GM18951 (cell line): ENCODE measurements around the gene ABLIM2.

Experiments used
- POLR2A ChIP-seq: IDR thresholded peaks from 4 replicates; pipeline ENCODE4 v1.6.1; 2011; ENCODE audit warnings: mild to moderate bottlenecking; ENCODE audit not compliant: insufficient read length, insufficient read depth; ENCODE audit errors: extremely low read depth
- in situ Hi-C: fragments of 300-500 bp; cut with MboI; formaldehyde crosslinking; loops from one replicate; pipeline ENCODE4 v1.12.0; 2022; ENCODE audit warnings: low sequenced_read_pairs, mixed read lengths, inconsistent platforms; ENCODE audit not compliant: unreplicated experiment

ABLIM2 gene

DNA sequence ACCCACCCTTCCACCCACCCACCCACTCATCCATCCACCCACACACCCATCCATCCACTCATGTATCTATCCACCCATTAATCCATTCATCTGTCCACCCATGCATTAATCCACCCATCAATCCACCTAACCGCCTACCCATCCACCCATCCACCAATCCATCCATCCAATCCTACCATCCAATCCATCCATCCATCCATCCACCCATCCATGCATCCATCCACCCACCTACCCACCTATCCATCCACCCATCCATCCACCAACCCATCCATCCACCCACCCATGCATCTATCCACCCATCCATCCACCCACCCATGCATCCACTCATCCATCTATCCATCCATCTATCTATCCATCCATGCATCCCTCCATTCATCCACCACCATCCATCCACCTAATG is 184.2 kb downstream of the ABLIM2 start:
- TF ChIP-seq POLR2A, result no peak

DNA sequence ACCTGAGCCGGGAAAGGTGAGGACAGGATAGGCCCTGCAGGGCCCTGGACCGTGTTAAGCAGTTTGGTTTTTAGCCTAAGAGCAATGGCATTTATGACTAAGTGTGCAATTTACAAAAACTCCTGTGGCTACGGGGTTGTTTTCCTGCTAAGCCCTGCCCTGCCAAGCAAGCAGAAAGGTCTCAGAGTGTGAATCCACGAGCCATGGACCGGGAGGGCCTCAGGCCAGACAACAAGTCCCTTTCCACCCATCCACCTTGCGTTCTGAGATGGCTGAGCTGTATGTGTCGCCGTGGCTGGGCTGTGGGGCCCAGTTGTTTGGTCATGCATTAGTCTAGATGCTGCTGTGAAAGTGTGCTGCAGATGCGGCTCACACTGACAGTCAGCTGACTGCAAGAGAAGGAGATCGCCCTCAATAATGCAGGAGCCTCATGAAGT is 185.1 kb downstream of the ABLIM2 start:
- in situ Hi-C loops, result no loop called here
- TF ChIP-seq POLR2A, result no peak

More for the DNA sequence above, 184.2 kb downstream of the ABLIM2 start:
- in situ Hi-C loops, result no loop called here

DNA sequence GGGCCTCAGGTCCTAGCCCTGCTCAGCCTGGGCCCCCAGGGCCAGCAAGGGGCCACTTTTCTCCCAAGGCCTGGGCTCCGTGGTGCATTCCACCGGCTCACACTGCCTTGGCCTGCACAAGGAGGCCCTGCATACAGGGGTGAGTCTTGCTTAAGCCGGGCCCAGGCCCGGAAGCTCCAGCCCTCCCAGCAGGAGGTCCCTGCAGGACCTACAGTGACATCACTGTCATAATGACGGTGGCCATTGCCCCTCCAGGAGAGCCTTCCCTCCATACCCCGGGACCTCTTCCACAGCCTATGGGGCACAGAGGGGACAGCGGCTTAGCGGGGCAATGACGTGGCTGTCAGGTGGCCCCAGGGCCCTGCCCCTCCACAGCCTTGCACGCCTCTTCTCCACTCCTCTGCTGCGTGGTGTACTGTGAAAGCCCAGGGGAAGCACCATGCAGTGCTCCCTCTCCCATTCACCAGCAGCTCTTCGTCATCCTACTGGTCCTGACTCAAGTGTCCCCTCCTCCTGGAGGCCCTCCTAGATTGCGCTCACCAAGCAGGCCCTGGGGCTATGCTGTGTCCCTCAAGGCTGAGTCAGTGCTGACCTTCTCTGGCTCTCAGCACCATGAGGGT is 186.6 kb downstream of the ABLIM2 start:
- in situ Hi-C loops, result no loop called here
- TF ChIP-seq POLR2A, result no peak

DNA sequence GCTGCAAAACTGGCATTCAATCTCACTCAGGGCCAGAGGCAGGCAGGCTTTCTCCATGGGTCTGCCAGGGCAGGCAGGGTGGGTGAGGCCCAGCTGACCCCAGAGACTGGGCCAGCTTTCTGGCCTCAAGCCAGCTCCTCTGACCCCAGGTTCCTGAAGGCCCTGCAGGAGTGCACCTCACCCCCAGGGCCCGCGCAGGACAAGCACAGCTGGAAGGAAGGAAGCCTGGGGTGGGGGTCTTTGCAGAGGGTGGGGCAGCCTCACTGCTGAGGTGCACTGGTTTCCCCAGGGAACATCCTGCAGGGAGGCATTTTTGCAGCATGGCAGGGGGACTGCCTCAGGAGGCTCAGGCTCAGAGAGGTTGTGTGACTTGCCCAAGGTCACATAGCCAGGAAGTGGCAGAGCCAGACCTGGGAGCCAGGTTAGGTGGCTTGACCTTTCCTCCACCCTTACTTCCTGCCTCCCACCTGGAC is 187.4 kb downstream of the ABLIM2 start:
- TF ChIP-seq POLR2A, result no peak
- in situ Hi-C loops, result no loop called here

DNA sequence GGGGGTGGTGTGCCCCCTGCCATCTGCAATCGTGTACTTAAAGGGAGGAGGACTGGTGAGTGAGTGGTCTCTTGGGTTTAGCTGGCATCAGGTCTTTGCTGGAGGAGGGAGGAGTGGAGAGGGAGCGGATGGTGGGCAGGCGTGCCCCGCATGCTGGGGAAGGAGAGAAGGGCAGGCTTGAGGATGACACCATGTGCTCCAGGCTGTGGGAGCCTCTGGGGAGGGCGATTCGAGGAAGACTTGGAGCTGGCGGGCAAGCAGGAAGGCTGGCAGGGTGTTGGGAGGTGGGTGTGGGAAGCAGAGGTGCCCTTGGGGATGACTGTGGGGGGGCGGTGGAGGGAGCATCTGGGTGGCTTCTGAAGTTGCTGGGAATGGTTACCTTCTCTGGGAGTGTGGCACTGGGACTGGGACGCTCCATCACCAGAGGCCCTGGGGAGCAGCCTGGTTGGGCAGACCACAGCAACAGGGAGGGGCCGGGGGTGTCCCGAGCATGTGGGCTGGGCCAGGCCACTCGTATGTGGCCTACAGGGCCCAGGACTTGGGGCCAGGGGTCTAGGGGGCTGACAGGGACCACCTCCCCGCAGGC is 188.2 kb downstream of the ABLIM2 start:
- in situ Hi-C loops, result no loop called here
- no peak for TF ChIP-seq POLR2A

DNA sequence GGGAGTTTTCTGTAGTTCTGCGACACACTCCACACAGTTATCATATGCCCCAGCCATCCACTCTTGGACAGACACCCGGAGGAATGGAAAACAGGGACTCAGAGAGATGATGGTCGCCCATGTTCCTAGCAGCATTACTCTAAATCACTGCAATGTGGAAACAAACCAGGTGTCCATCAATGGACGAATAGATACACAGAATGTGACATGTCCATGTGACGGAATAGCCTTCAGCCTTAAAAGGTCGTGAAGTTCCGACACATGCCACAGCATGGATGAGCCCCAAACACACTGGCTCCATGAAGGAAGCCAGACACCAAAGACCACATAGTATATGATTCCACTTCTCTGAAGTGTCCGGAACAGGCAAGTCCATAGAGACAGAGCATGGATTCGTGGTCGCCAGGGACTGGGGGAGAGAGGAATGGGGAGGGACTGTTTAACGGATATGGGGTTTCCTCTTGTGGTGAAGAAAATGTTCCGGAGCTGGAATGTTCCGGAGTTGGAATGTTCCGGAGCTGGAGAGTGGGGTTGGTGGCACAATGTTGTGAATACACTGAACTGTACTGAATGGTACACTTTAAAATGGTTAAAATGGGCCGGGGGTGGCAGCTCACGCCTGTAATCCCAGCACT is 190.2 kb downstream of the ABLIM2 start:
- TF ChIP-seq POLR2A, result no peak
- in situ Hi-C loops, result no loop called here

DNA sequence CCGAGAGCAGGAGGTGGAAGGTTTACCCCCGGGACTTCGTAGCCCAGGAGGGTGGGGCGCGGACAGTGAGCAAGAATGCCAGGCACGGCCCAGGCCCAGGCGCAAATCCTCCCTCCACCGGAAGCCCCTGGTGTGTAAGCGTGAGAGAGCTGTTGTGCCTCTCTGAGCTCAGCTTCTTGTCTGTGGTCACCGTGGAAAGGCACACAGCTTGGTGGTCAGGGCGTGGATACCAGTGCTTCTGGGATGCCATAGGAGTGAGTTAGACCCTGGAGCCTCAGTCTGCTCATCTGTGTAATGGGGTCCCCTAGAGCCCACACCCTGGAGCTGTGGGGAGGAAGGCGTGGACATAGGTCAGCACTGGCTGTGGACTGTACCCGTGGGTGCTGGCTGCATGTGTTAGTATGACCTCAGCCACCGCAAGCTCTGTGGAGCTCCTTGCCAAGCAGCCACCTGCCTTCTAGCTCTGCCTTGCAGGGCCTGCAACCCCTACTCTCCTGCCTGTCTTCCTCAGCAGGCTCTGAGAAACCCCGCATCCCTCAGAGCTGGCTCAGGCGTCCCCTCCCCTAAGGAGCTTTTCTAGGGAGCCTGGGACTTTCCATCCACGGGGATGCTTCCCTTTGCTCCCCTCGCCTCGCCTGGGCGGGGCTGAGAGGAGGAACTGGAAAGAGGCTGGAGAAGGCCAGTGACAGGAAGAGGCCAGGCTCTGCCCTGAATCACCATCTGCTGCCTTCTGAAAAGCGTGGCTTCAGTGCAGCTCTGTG is 190.9 kb downstream of the ABLIM2 start:
- no peak for TF ChIP-seq POLR2A
- in situ Hi-C loops, result no loop called here

DNA sequence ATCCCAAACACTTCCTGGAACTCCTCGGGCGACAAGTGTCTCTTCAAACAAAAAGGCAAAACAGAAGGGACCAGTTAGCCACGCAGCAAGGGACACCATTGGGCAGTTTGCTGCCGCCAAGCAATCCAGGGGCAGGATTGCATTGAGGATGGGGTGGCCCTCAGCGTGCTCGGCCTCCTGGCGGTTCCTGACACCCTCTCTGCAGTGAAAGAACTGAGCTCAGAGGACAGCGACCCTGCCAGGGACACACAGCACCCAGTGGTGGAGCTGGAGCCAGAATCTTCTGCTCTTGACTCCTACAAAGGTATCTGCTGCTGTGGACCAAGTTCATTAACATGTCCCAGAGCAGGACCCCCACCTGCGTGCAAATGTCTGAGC is 191.6 kb downstream of the ABLIM2 start:
- TF ChIP-seq POLR2A, result no peak
- in situ Hi-C loops, result no loop called here

DNA sequence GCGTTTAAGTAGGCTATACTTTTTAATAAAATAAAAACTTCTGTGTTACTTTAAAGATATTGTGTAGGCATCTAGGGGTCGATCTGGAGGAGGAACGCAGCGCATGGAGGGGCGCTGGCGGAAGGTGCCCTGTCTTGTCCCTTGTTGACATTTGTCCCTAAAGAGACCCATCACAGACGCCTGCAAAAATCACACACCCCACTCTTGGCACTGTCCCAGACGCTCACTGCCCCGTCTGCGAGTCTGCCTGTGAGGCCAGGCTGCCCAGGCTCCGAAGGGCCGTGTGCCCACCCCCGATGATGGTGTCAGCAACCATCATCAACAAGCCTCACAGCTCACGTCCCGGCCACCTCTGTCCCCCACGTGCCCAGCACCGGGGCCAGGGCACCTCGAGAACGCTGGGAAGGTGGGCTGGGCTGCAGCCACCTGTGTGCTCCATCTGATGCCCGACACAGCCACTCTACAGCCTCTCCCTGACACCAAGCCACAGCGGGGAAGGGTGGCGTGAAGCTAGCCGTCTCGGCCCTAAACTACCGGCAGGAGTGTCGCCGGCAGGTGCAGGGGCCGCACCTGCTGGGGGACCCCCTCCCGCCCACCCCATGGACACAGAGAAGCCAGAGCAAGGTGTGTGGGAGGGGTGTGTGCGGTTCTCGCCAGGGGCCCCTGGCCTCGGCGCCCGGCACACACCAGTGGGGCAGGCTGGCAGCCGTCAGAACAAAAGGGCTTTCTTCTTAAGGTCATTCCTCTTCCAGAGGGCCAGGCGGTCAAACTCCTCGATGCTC is 192.1 kb downstream of the ABLIM2 start:
- in situ Hi-C loops, result no loop called here
- TF ChIP-seq POLR2A, result no peak

DNA sequence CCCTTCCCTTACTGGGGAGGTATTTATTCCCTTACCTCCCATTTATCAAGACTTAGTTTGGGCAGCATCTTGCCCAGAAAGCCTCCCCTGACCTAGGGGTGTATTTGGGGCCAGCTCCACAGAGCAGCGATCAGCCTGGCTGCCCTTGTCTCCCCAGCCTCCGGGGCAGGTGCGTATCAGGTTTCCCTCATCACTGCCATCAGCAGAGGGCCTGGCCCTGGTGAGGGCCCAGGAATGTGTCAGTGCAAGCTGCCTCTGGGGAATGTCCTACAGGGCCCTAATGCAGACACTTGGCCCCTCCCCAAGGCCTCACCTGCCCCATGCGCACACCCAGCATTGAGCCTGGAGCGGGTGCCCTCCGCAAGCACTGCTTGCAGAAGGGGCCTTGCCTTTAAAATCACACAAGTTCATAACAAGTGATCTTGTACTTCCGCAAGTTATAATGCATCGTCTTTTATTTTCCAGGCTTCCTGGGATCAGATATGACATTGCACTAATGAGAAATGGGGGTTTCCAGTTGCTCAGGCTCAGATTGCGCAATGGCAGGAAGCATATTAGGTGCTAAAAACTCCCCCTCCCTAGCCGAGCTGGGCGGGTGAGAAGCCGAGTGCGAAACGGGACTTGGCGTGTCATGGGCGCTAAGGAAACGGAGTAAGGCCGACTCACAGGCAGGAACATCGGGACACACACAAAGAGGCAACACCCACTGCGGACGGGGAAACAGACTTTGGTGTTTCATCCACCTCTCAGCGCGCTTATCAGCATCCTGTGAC is 193.5 kb downstream of the ABLIM2 start:
- TF ChIP-seq POLR2A, result no peak
- in situ Hi-C loops, result no loop called here

DNA sequence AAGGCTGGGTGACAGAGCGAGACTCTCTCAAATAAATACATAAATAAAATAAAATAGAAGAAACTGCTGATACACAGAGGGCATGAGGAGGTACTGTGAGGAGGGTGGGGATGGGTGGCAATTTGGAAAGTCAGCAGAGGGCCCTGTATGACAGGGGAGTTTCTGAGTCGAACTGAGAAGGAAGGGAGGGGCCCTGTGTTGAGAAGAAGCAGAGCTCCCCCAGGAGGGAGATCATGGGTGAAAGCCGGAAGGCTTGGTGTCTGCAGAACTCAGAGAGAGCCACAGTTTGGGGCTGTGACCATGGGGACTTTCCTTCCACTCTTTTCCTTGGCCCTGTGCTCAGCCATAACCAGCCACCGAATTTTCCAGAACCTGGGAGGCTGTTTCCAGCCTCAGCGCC is 194.2 kb downstream of the ABLIM2 start:
- TF ChIP-seq POLR2A, result no peak

DNA sequence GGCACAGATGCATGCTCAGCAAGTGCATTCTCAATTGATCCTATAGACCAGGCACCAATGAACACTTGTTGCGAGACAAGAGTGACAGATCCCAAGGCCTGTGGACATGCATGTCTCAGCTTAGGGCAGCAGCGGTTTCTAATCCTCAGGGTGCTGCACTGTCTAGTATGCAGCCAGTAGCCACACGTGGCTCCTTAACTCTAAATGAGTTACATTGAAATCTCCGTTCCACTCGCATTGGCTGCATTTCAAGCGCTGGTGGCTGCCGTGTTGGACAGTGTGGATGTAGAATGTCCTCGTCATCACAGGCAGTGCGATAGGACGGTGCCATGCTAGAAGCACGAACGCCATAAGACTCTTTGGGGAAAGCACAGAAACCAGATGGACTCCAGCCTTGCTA is 194.9 kb downstream of the ABLIM2 start:
- TF ChIP-seq POLR2A, result no peak
- in situ Hi-C loops, result no loop called here

More for the DNA sequence above, 194.2 kb downstream of the ABLIM2 start:
- in situ Hi-C loops, result no loop called here
